GM12878 (cell line): Measurements from ENCODE around the gene MRPL2. TPM values are rescaled to one million over a fixed set of nuclear protein-coding genes. Genes with fewer than 3 reads are reported as not detected.

Experiments
- ATAC-seq: fragments of 200-7000 bp; cut with Tn5 transposase; 3 replicates; pipeline ENCODE4 v1.9.1; 2020; ENCODE audit warnings: mild to moderate bottlenecking, moderate library complexity
- BruUV-seq: library from RNA; stranded (reverse); fragments of 400-500 nt; replicated peaks from 2 replicates; lab custom pipeline; 2021; lab: Mats Ljungman, UMichigan
- CTCF ChIA-PET: fragments of 300-600 bp; sonication (Branson Sonifier 250); formaldehyde crosslinking; extraction: SDS; loops from one replicate; lab custom pipeline; 2021; ENCODE audit warnings: inconsistent platforms; lab: Yijun Ruan, JAX
- POLR2A ChIA-PET: fragments of 350-600 bp; formaldehyde crosslinking; extraction: SDS; loops from one replicate; lab custom pipeline; 2021; ENCODE audit warnings: inconsistent platforms; lab: Charles Lee
- RAD21 ChIA-PET: fragments of 300-600 bp; sonication (Branson Sonifier 250); formaldehyde crosslinking; loops from one replicate; lab custom pipeline; 2023; ENCODE audit warnings: antibody characterized with exemption; ENCODE audit not compliant: unreplicated experiment; lab: Charles Lee
- SMC1A ChIA-PET: fragments of 300-600 bp; sonication (Branson Sonifier 250); formaldehyde crosslinking; loops from one replicate; lab custom pipeline; 2023; ENCODE audit not compliant: unreplicated experiment, uncharacterized antibody; lab: Charles Lee
- DNase-seq: peaks from one replicate; pipeline ENCODE4 v3.0.0-alpha.2; 2011; ENCODE audit warnings: low read depth, low spot score
- FAIRE-seq: peaks from 3 replicates; lab custom pipeline; 2011; peaks lifted over from hg19 to GRCh38; lab: Jason Lieb, UNC
- H2AFZ ChIP-seq: 2 replicates; pipeline ENCODE4 v1.6.0; 2011; ENCODE audit warnings: low read depth, low read length, control low read depth; ENCODE audit not compliant: control insufficient read depth
- H3K27ac ChIP-seq: 2 replicates; pipeline ENCODE4 v1.5.1; 2011; ENCODE audit warnings: control low read depth; ENCODE audit not compliant: control insufficient read depth, insufficient read depth
- H3K27me3 ChIP-seq, 2 experiments: replicated peaks in 1 of 2; 2 replicates each; pipeline versions ENCODE4 v1.6.0 to v1.6.1; 2011; ENCODE audit warnings: low read length in 1 of 2; ENCODE audit not compliant: control insufficient read depth in 2 of 2, insufficient read depth in 2 of 2
- H3K36me3 ChIP-seq, 2 experiments: 2 replicates each; pipeline ENCODE4 v1.5.1; 2011; ENCODE audit warnings: low read length in 1 of 2; ENCODE audit not compliant: control insufficient read depth in 2 of 2, insufficient read depth in 2 of 2
- H3K4me1 ChIP-seq: 2 replicates; pipeline ENCODE4 v1.6.1; 2011; ENCODE audit warnings: mild to moderate bottlenecking, low read length, moderate library complexity, mixed read lengths; ENCODE audit not compliant: control insufficient read depth, insufficient read depth
- H3K4me2 ChIP-seq: 2 replicates; pipeline ENCODE4 v1.6.0; 2011; ENCODE audit warnings: control low read depth; ENCODE audit not compliant: control insufficient read depth, insufficient read depth
- H3K4me3 ChIP-seq: fragments of 200-600 bp; sonication (generic); 2 replicates; pipeline ENCODE4 v1.5.1; 2016
- H3K79me2 ChIP-seq: 2 replicates; pipeline ENCODE4 v1.6.0; 2011; ENCODE audit warnings: low read length; ENCODE audit not compliant: control insufficient read depth, insufficient read depth
- H3K9ac ChIP-seq: 2 replicates; pipeline ENCODE4 v1.8.0; 2011; ENCODE audit warnings: low read length, control low read depth, mixed read lengths; ENCODE audit not compliant: control insufficient read depth, insufficient read depth
- H3K9me3 ChIP-seq: replicated peaks from 3 replicates; pipeline ENCODE4 v1.5.1; 2011; ENCODE audit warnings: mild to moderate bottlenecking, low read length; ENCODE audit not compliant: control insufficient read depth, insufficient read depth
- H4K20me1 ChIP-seq: 2 replicates; pipeline ENCODE4 v1.6.0; 2011; ENCODE audit not compliant: control insufficient read depth, insufficient read depth
- GABPA ChIP-seq: IDR thresholded peaks from 2 replicates; pipeline ENCODE4 v1.6.1; 2014; ENCODE audit warnings: antibody characterized with exemption, low read depth, mild to moderate bottlenecking, inconsistent platforms
- SMC3 ChIP-seq: IDR thresholded peaks from 2 replicates; pipeline ENCODE4 v1.6.1; 2011; ENCODE audit warnings: low read length, improper control_type of control experiment, borderline replicate concordance
- STAT1 ChIP-seq: fragments of 450-650 bp; conservative IDR thresholded peaks from 2 replicates; pipeline ENCODE4 v1.6.1; 2014; ENCODE audit warnings: antibody characterized with exemption, mild to moderate bottlenecking
- TCF3 ChIP-seq: IDR thresholded peaks from 2 replicates; pipeline ENCODE4 v1.6.1; 2012; ENCODE audit warnings: low read depth, mild to moderate bottlenecking, low read length, borderline replicate concordance; ENCODE audit not compliant: insufficient read depth
- WRNIP1 ChIP-seq: IDR thresholded peaks from 2 replicates; pipeline ENCODE4 v1.6.1; 2011; ENCODE audit warnings: low read depth, low read length, improper control_type of control experiment, borderline replicate concordance
- WGBS: methylation state at CpG from one replicate; pipeline ENCODE4 v1.1.6; 2016; ENCODE audit warnings: low lambda C conversion rate; ENCODE audit not compliant: insufficient replicate concordance, insufficient coverage; ENCODE audit errors: missing lambda C conversion rate; 5-methylcytosine and 5-hydroxymethylcytosine counted together
- in situ Hi-C: fragments of 300-500 bp; cut with MboI; formaldehyde crosslinking; loops from 9 replicates; pipeline ENCODE4 v1.14.3; 2018; ENCODE audit warnings: mixed read lengths
- intact Hi-C: fragments of 100-400 bp; cut with micrococcal nuclease; formaldehyde crosslinking; loops from one replicate; pipeline ENCODE4 v1.14.2; 2022; ENCODE audit not compliant: unreplicated experiment
- polyA plus RNA-seq, 11 experiments: library from polyadenylated mRNA; depleted of rRNA in 4 of 11; unstranded in 6 of 11; stranded (reverse) in 5 of 11; fragments of >200 nt; fragmentation: Nextera tagmentation in 4 of 11; fragmentation: Illumina TruSeq in 1 of 11; extraction: Ambion mirVana in 4 of 11; extraction: Trizol in 1 of 11; gene quantifications; 1 replicate in 1 of 11; 2 replicates in 10 of 11; pipeline versions ENCODE4 v1.2.1 to v1.2.3, GENCODE V29; 2011 to 2016; ENCODE audit warnings: inconsistent platforms in 2 of 11, missing spikeins in 2 of 11, low read depth in 1 of 11
- total RNA-seq, 4 experiments: library from RNA; depleted of rRNA in 3 of 4; stranded (reverse); fragments of >200 nt in 3 of 4; fragmentation: Illumina TruSeq in 1 of 4; extraction: Trizol in 1 of 4; gene quantifications; 2 replicates each; pipeline versions ENCODE4 v1.2.1 to v1.2.3, GENCODE V29; 2013 to 2021
- TF ChIP-seq, protein P1 (sequence below): fragments of 450-650 bp; formaldehyde crosslinking; IDR thresholded peaks from 2 replicates; pipeline ENCODE4 v1.4.0; 2020; ENCODE audit warnings: mild to moderate bottlenecking, moderate library complexity

Gene MRPL2
- total and polyA plus RNA-seq, 10 of the 15 experiments (the other 5 are each of a cell fraction or from before 2014, with no cell fraction given): 29.7 to 125 (median 50.2) TPM

DNA sequence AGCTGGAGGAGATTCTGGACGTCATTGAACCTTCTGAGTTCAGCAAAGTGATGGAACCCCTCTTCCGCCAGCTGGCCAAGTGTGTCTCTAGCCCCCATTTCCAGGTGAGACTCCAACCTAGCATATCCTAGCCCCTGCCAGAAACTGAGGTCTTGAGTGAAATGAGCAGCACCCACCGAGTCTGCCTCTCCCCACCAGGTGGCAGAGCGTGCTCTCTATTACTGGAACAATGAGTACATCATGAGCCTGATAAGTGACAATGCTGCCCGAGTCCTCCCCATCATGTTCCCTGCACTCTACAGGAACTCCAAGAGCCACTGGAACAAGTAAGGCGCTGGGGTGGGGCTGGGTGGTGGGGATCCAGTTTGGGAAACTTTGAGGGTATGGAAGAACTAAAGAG lies 50.1 kb downstream of the MRPL2 start (continued):
- TF ChIP-seq, protein P1, sequence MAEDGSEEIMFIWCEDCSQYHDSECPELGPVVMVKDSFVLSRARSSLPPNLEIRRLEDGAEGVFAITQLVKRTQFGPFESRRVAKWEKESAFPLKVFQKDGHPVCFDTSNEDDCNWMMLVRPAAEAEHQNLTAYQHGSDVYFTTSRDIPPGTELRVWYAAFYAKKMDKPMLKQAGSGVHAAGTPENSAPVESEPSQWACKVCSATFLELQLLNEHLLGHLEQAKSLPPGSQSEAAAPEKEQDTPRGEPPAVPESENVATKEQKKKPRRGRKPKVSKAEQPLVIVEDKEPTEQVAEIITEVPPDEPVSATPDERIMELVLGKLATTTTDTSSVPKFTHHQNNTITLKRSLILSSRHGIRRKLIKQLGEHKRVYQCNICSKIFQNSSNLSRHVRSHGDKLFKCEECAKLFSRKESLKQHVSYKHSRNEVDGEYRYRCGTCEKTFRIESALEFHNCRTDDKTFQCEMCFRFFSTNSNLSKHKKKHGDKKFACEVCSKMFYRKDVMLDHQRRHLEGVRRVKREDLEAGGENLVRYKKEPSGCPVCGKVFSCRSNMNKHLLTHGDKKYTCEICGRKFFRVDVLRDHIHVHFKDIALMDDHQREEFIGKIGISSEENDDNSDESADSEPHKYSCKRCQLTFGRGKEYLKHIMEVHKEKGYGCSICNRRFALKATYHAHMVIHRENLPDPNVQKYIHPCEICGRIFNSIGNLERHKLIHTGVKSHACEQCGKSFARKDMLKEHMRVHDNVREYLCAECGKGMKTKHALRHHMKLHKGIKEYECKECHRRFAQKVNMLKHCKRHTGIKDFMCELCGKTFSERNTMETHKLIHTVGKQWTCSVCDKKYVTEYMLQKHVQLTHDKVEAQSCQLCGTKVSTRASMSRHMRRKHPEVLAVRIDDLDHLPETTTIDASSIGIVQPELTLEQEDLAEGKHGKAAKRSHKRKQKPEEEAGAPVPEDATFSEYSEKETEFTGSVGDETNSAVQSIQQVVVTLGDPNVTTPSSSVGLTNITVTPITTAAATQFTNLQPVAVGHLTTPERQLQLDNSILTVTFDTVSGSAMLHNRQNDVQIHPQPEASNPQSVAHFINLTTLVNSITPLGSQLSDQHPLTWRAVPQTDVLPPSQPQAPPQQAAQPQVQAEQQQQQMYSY (CRISPR knock-in tag): no peak
- no peak for TF ChIP-seq STAT1
- TF ChIP-seq WRNIP1: 0 out of 2 replicates have a peak, but pooled peaks have one; percentile 28
- peak; percentile 68; the same call in 1 of the 2 replicates for TF ChIP-seq SMC3

GRCh38 chr6:43007126-43007525 lies 52.1 kb downstream of the MRPL2 start:
- RAD21 ChIA-PET: interaction anchor here (1.0 to 1.9 kb wide), 2 partner anchors 28 to 42 kb away, joined by 3 to 4 read pairs; partner anchors contain the start of gene PEX6
- Histone ChIP-seq H3K9me3 (no peaks in the 10 kb centered on the region), H4K20me1 (no peaks in the 10 kb centered on the region), H3K27ac (no peak overlapping the region), H3K4me3 (no peak overlapping the region), H3K79me2 (no peaks in the 10 kb centered on the region), H2AFZ (no peak overlapping the region), H3K27me3 (no peaks in the 10 kb centered on the region), H3K9ac (no peak overlapping the region), H3K4me2 (no peak overlapping the region), H3K4me1 (no peaks in the 10 kb centered on the region), H3K36me3 (peaks cover 24 to 27% of the 10 kb centered on the region in 2 experiments)
- no peak for TF ChIP-seq TCF3
- TF ChIP-seq, protein P1 (CRISPR knock-in tag): no peak
- no peak for TF ChIP-seq GABPA
- WGBS: 76% methylated on average over 9 of the region's 9 CpGs
- POLR2A ChIA-PET: interaction anchor here (0.7 kb wide), 1 partner anchor 14 kb away, joined by 3 read pairs; no protein-coding TSS in a partner anchor
- DNase-seq (no peak), FAIRE-seq (no peak), ATAC-seq (no peak)
- BruUV-seq: no TSS peak
- CTCF ChIA-PET: no interaction called here
- SMC1A ChIA-PET: interaction anchor here (1.2 kb wide), 1 partner anchor 11 kb away, joined by 4 read pairs; no protein-coding TSS in a partner anchor
- in situ Hi-C loops (no loop called here), intact Hi-C loops (loop anchor here (5.0 kb wide), 1 partner anchor 105 kb away; no protein-coding TSS in a partner anchor)
